ENCODE data around the gene NCKAP5. TPM values are rescaled to one million over a fixed set of nuclear protein-coding genes. Genes with fewer than 3 reads are reported as not detected.

The NCKAP5 gene
- total and polyA plus RNA-seq, 2 of the 13 experiments (the other 11 are each of a cell fraction or from before 2014, with no cell fraction given), result 0.01 TPM; not detected in 1

- in situ Hi-C loops (cut with HindIII; ENCODE audit: extremely low pct_ligation_motif_present, low pct_unique_long_range_greater_than_20kb) (no loop called here), intact Hi-C loops (cut with micrococcal nuclease; ENCODE audit: unreplicated experiment) (no loop called here)
- BruUV-seq (replicated peaks), result no TSS peak
- Histone ChIP-seq H3K9ac (ENCODE audit: insufficient read depth, low read depth, low read length) (no peak overlapping the region), H3K4me1 (ENCODE audit: insufficient read depth, low read length) (no peaks in the 10 kb centered on the region), H2AFZ (ENCODE audit: low read length) (no peak overlapping the region), H3K4me2 (ENCODE audit: low read depth, low read length) (no peak overlapping the region), H4K20me1 (ENCODE audit: insufficient read depth, low read length) (no peaks in the 10 kb centered on the region), H3K27me3 (ENCODE audit: control insufficient read depth in 1 of 2, insufficient read depth in 2 of 2, low read length in 2 of 2) (no peaks in the 10 kb centered on the region), H3K27ac (ENCODE audit: extremely low read length, insufficient read depth, low read length) (no peak overlapping the region), H3K9me3 (ENCODE audit: low read length) (peaks cover 45% of the 10 kb centered on the region), H3K4me3 (replicated peaks in 1 of 3; ENCODE audit: insufficient read depth in 1 of 3, low read depth in 2 of 3, low read length in 3 of 3) (no peak overlapping the region), H3K79me2 (ENCODE audit: insufficient read depth, low read length) (no peaks in the 10 kb centered on the region), H3K36me3 (replicated peaks in 1 of 2; ENCODE audit: control insufficient read depth in 1 of 2, insufficient read depth in 2 of 2, low read length in 2 of 2) (no peaks in the 10 kb centered on the region)
- no peak for DNase-seq (ENCODE audit: low spot score)
- FAIRE-seq, result no peak
- no peak for ATAC-seq
- CTCF ChIA-PET (ENCODE audit: low intra/inter-chr PET ratio, low total read pairs), result no interaction called here
- POLR2A ChIA-PET, result no interaction called here
- no peak for TF ChIP-seq CCAR2 (optimal IDR thresholded peaks at IDR 0.05; ENCODE audit: low read depth, low read length)
Measured at GRCh38 chr2:132910432-132910831, 657.8 kb downstream of the NCKAP5 start.

- H3K27me3 ChIP-seq (ENCODE audit: control insufficient read depth in 1 of 2, insufficient read depth in 2 of 2, low read length in 2 of 2), result no peaks in the 10 kb centered on the region
- no peak for TF ChIP-seq TFE3 (CRISPR knock-in tag; IDR thresholded peaks at IDR 0.05)
- no peak for TF ChIP-seq ZNF672 (CRISPR knock-in tag; IDR thresholded peaks at IDR 0.05)
- no peak for TF ChIP-seq DPF2 (CRISPR knock-in tag; IDR thresholded peaks at IDR 0.05; ENCODE audit: borderline replicate concordance, low read depth)
- TF ChIP-seq ZNF343 (CRISPR knock-in tag; IDR thresholded peaks at IDR 0.05), result no peak
- TF ChIP-seq DNMT3B (CRISPR knock-in tag; conservative IDR thresholded peaks at IDR 0.05), result no peak
- TF ChIP-seq BRF2 (CRISPR knock-in tag; IDR thresholded peaks at IDR 0.05), result no peak
- TF ChIP-seq THAP7 (CRISPR knock-in tag; IDR thresholded peaks at IDR 0.05), result no peak
- no peak for TF ChIP-seq CAMTA2 (CRISPR knock-in tag; IDR thresholded peaks at IDR 0.05; ENCODE audit: borderline replicate concordance)
- no peak for TF ChIP-seq ARID3A (IDR thresholded peaks at IDR 0.05; ENCODE audit: low read depth, low read length)
- no peak for TF ChIP-seq PLSCR1 (CRISPR knock-in tag; IDR thresholded peaks at IDR 0.05; ENCODE audit: borderline replicate concordance)
- FAIRE-seq (no peak), DNase-seq (ENCODE audit: low spot score) (no peak), ATAC-seq (no peak)
- H3K4me3 ChIP-seq (replicated peaks in 1 of 3; ENCODE audit: insufficient read depth in 1 of 3, low read depth in 2 of 3, low read length in 3 of 3), result no peak overlapping the region
- no peak overlapping the region for H3K9ac ChIP-seq (ENCODE audit: insufficient read depth, low read depth, low read length)
- H3K27ac ChIP-seq (ENCODE audit: extremely low read length, insufficient read depth, low read length), result no peak overlapping the region
- H2AFZ ChIP-seq (ENCODE audit: low read length), result no peak overlapping the region
- H3K79me2 ChIP-seq (ENCODE audit: insufficient read depth, low read length), result no peaks in the 10 kb centered on the region
- CTCF ChIA-PET (ENCODE audit: low intra/inter-chr PET ratio, low total read pairs), result no interaction called here
- in situ Hi-C loops (cut with HindIII; ENCODE audit: extremely low pct_ligation_motif_present, low pct_unique_long_range_greater_than_20kb) (no loop called here), intact Hi-C loops (cut with micrococcal nuclease; ENCODE audit: unreplicated experiment) (no loop called here)
- H3K4me1 ChIP-seq (ENCODE audit: insufficient read depth, low read length), result no peaks in the 10 kb centered on the region
- 27% methylated on average over 2 of the region's 2 CpGs for WGBS (ENCODE audit: low lambda C conversion rate)
- no peaks in the 10 kb centered on the region for H4K20me1 ChIP-seq (ENCODE audit: insufficient read depth, low read length)
- H3K4me2 ChIP-seq (ENCODE audit: low read depth, low read length), result no peak overlapping the region
- BruUV-seq (replicated peaks), result no TSS peak
- H3K36me3 ChIP-seq (replicated peaks in 1 of 2; ENCODE audit: control insufficient read depth in 1 of 2, insufficient read depth in 2 of 2, low read length in 2 of 2), result no peaks in the 10 kb centered on the region
- peaks cover 48% of the 10 kb centered on the region for H3K9me3 ChIP-seq (ENCODE audit: low read length)
- POLR2A ChIA-PET, result no interaction called here
Measured at GRCh38 chr2:132909427-132909826, 658.8 kb downstream of the NCKAP5 start.

All from HepG2 (cell line).